Glutamatergic neuron (in vitro differentiated cells): ENCODE measurements around the gene ATP2C1. TPM values are rescaled to one million over a fixed set of nuclear protein-coding genes. Genes with fewer than 3 reads are reported as not detected.

Experiments used
- DNase-seq: peaks from one replicate; pipeline ENCODE4 v3.0.0; 2022
- H3K27ac Mint-ChIP-seq: one replicate; pipeline ENCODE4 v1.8.0; 2020; ENCODE audit warnings: mild to moderate bottlenecking, mixed read lengths, inconsistent platforms; ENCODE audit not compliant: unreplicated experiment
- H3K27me3 Mint-ChIP-seq: one replicate; pipeline ENCODE4 v1.8.0; 2020; ENCODE audit warnings: mild to moderate bottlenecking, moderate library complexity, mixed read lengths, inconsistent platforms; ENCODE audit not compliant: unreplicated experiment
- H3K36me3 Mint-ChIP-seq: one replicate; pipeline ENCODE4 v1.8.0; 2020; ENCODE audit warnings: mild to moderate bottlenecking, mixed read lengths, inconsistent platforms; ENCODE audit not compliant: unreplicated experiment
- H3K4me1 Mint-ChIP-seq: one replicate; pipeline ENCODE4 v1.8.0; 2020; ENCODE audit warnings: mild to moderate bottlenecking, low read depth, mixed read lengths, inconsistent platforms; ENCODE audit not compliant: unreplicated experiment
- H3K4me3 Mint-ChIP-seq: one replicate; pipeline ENCODE4 v1.8.0; 2020; ENCODE audit warnings: mild to moderate bottlenecking, mixed read lengths, inconsistent platforms; ENCODE audit not compliant: unreplicated experiment
- H3K9me3 Mint-ChIP-seq: one replicate; pipeline ENCODE4 v1.8.0; 2020; ENCODE audit warnings: mild to moderate bottlenecking, moderate library complexity, mixed read lengths, inconsistent platforms; ENCODE audit not compliant: unreplicated experiment
- total RNA-seq: library from RNA; stranded (reverse); fragmentation: NEBNext Ultra II Directional; extraction: Animal tissue kit (Norgen Biotek cat#: 25700); gene quantifications from one replicate; pipeline ENCODE4 v1.2.1, GENCODE V29; 2021; ENCODE audit not compliant: unreplicated experiment
- TF ChIP-seq, protein P1 (sequence below): fragments of 200-600 bp; sonication (generic); IDR thresholded peaks from one replicate; pipeline ENCODE4 v1.5.0; 2021; ENCODE audit not compliant: partially characterized antibody, unreplicated experiment

ATP2C1 gene
- total RNA-seq, 1 donor from 2014 or later: 130 TPM

DNA sequence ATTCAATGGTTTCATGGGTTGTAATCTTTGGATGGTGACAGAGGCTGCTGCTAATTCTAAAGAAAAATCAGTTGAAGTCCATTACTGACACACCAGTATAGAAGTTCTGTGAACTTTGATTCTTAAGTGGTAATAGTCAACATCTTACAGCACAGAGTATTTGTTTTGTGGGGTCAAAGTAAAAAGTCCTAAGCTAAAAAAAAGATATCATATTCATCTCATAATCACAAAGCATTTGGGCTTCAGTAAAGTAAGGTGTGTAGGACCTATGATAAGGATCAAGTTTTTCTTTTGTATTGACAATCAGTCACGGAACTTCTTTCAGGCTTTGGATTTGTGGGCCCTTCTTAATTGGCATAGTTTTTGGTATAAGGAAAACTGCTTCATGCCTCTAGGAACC lies 131.7 kb downstream of the ATP2C1 start:
- Mint-ChIP-seq H3K4me1 (peaks cover 6% of the 10 kb centered on the region), H3K4me3 (peak overlapping the region; percentile 92), H3K27ac (peak overlapping the region; percentile 9), H3K9me3 (no peaks in the 10 kb centered on the region), H3K27me3 (no peaks in the 10 kb centered on the region), H3K36me3 (no peaks in the 10 kb centered on the region)
- TF ChIP-seq, protein P1, sequence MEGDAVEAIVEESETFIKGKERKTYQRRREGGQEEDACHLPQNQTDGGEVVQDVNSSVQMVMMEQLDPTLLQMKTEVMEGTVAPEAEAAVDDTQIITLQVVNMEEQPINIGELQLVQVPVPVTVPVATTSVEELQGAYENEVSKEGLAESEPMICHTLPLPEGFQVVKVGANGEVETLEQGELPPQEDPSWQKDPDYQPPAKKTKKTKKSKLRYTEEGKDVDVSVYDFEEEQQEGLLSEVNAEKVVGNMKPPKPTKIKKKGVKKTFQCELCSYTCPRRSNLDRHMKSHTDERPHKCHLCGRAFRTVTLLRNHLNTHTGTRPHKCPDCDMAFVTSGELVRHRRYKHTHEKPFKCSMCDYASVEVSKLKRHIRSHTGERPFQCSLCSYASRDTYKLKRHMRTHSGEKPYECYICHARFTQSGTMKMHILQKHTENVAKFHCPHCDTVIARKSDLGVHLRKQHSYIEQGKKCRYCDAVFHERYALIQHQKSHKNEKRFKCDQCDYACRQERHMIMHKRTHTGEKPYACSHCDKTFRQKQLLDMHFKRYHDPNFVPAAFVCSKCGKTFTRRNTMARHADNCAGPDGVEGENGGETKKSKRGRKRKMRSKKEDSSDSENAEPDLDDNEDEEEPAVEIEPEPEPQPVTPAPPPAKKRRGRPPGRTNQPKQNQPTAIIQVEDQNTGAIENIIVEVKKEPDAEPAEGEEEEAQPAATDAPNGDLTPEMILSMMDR: no peak
- no peak for DNase-seq

DNA sequence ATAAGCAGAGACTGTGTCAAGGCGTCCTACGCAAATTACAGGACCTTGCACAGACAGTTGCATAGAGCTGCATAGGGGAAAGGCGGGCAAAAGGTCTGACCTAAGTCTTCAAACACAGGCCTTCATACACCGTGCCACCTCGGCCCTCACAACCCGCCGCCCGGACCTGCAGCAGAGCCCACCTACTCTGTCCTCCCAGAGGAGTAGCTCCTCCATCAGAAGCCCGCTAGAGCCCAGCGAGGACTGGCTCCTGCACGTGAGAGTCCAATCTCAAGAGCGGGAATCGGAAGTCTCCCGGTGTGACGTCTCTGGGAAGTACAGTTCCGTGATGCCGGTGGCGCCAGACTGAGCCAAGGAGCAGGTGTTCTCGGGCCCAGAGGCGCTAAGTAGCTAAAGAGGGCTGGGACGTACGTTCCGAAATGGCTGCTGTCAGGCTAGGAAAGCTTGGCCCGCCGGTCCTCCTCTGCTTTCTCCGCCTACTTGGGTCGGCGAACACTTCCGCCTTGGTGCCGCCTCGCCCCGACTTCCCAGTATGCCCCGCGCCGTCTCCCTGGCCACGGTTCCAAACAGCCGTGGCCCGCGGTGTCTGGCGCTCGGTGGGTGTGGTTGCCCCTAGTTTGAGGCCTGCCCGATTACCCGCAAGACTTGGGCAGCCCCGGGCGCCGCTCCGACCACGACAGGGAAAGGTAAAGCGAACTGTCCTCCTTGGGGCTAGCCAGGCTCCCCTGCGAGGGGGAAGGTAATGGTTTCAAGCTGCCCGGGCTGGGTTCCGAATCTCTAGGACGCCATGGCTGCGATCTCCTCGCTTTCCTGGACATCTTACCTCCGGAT lies 132.7 kb downstream of the ATP2C1 start, which contains the start of the genes ASTE1 and NEK11:
Gene ASTE1, minus strand, starts transcription at position 505 of the 831 bp plus-strand sequence. CDS start 1,519 bp downstream, outside the sequence.
Gene NEK11, plus strand, starts transcription at position 557 of the 831 bp plus-strand sequence. CDS start 2,832 bp downstream, outside the sequence.
- Mint-ChIP-seq H3K36me3 (no peaks in the 10 kb centered on the region), H3K27ac (peak within 1 kb of the TSS; percentile 88), H3K4me1 (peaks cover 6% of the 10 kb centered on the region), H3K9me3 (no peaks in the 10 kb centered on the region), H3K4me3 (peak within 1 kb of the TSS; percentile 92), H3K27me3 (no peaks in the 10 kb centered on the region)
- DNase-seq: peak; percentile 86
- TF ChIP-seq, protein P1: no peak

DNA sequence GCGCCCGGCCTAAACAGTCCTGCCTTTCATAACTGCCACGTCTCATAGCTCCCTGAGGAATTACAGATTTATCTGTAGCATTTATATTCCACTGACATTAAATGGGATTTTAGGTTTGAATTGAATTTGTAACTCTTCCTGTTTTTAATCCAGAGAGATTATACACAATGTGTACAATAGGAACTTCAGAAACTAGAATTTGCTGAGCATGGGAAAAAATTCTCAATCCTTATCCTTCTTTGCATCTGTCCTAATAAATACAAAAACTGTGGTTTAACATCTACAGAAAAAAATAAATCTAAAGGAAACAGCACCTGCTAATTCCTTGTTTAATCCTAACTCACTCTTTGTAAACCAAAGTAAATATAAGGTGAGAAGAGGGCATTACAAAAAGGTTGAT lies 135.0 kb downstream of the ATP2C1 start:
- no peaks in the 10 kb centered on the region for H3K9me3 Mint-ChIP-seq
- H3K36me3 Mint-ChIP-seq: no peaks in the 10 kb centered on the region
- TF ChIP-seq, protein P1: no peak
- no peak overlapping the region for H3K27ac Mint-ChIP-seq
- H3K4me1 Mint-ChIP-seq: peaks cover 6% of the 10 kb centered on the region
- no peak for DNase-seq
- H3K27me3 Mint-ChIP-seq: no peaks in the 10 kb centered on the region
- no peak overlapping the region for H3K4me3 Mint-ChIP-seq

DNA sequence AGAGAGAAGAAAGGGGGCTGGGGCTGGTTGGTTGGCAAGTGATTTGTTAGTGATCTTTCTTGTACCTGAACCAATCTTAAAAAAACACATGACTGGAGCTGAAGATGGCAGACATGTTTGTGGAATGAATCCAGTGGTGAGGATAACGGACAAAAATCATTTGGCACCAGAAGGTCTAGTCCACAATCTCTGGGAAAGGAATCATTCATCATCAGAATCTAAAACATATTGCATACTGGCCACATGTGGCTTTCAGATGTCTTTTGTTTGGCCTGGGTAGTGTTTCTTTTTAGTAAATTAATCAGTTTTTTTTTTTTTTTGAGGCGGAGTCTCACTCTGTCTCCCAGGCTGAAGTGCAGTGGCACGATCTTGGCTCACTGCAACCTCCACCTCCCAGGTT lies 137.8 kb downstream of the ATP2C1 start:
- no peaks in the 10 kb centered on the region for H3K27me3 Mint-ChIP-seq
- no peak overlapping the region for H3K27ac Mint-ChIP-seq
- TF ChIP-seq, protein P1: no peak
- H3K36me3 Mint-ChIP-seq: no peaks in the 10 kb centered on the region
- no peak overlapping the region for H3K4me3 Mint-ChIP-seq
- no peaks in the 10 kb centered on the region for H3K4me1 Mint-ChIP-seq
- no peaks in the 10 kb centered on the region for H3K9me3 Mint-ChIP-seq
- no peak for DNase-seq

DNA sequence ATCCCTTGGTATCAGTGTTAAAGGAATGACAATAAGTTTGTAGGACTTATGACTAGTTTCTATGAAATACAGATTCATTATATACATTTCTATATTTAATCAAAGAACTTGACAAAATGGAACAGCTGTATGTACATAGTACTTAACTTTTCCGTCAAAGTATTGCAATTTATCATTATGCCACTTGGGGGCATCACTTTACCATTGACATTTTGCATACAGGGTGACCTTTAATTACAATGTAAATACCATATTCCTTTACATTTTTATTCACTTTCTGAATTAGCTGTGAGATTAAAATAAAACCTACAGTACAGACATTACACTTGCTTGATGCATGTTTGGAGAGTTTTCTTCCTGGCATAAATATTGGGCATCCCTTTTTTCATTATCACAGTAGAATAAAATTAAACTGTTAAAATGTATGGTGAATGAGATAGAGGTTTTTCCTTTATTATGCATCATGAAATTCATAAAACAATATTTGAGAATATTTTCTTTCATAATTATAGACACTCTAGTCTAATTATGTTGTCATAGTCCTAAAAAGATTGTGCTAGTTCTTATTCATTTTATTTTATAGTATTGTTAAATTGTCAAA lies 139.7 kb downstream of the ATP2C1 start:
- no peaks in the 10 kb centered on the region for H3K27me3 Mint-ChIP-seq
- TF ChIP-seq, protein P1: peak; percentile 88
- H3K36me3 Mint-ChIP-seq: no peaks in the 10 kb centered on the region
- H3K4me3 Mint-ChIP-seq: no peak overlapping the region
- H3K9me3 Mint-ChIP-seq: no peaks in the 10 kb centered on the region
- no peak overlapping the region for H3K27ac Mint-ChIP-seq
- no peak for DNase-seq
- no peaks in the 10 kb centered on the region for H3K4me1 Mint-ChIP-seq
